Measurements from ENCODE around the gene PPP6R3. TPM values are rescaled to one million over a fixed set of nuclear protein-coding genes. Genes with fewer than 3 reads are reported as not detected.

The PPP6R3 gene
- total and polyA plus RNA-seq, 2 of the 8 experiments (the other 6 are each of a cell fraction or from before 2014, with no cell fraction given) = 44.6 to 150 TPM

GRCh38 chr11:68467201-68467834 lies 6.8 kb downstream of the PPP6R3 start:
- Histone ChIP-seq H4K91ac (replicated peaks; ENCODE audit: insufficient read length, low read length) (no peak overlapping the region), H3K79me1 (ENCODE audit: low read depth, low read length) (peaks cover 23% of the 10 kb centered on the region), H2AFZ (ENCODE audit: low read length) (no peak overlapping the region), H2BK5ac (ENCODE audit: low read depth, low read length) (no peak overlapping the region), H3K4me1 (replicated peaks in 1 of 4; ENCODE audit: control insufficient read depth in 3 of 4, insufficient read depth in 4 of 4, low read length in 3 of 4) (peaks cover 6 to 15% (median 7%) of the 10 kb centered on the region in 4 experiments), H3K9ac (replicated peaks in 1 of 4; ENCODE audit: extremely low read depth in 1 of 4, low read depth in 3 of 4, low read length in 3 of 4) (no peak overlapping the region), H3K14ac (ENCODE audit: insufficient read length) (no peak overlapping the region), H3K18ac (ENCODE audit: extremely low read depth, low read length) (no peak overlapping the region), H3K4me2 (ENCODE audit: insufficient read depth in 1 of 2, low read depth in 2 of 2, low read length in 2 of 2) (no peak overlapping the region), H4K8ac (ENCODE audit: extremely low read depth, insufficient read depth, low read length) (no peak overlapping the region), H2BK12ac (ENCODE audit: low read depth, low read length) (no peak overlapping the region), H4K5ac (ENCODE audit: insufficient read length, low read depth, low read length) (no peak overlapping the region), H2BK15ac (ENCODE audit: low read length) (no peak overlapping the region), H3K9me3 (ENCODE audit: insufficient read depth in 2 of 2, low read depth in 1 of 2, low read length in 1 of 2) (no peaks in the 10 kb centered on the region), H2BK120ac (replicated peaks; ENCODE audit: low read depth, low read length) (no peak overlapping the region), H3K36me3 (ENCODE audit: control insufficient read depth in 2 of 4, insufficient read depth in 4 of 4, low read length in 3 of 4) (peaks cover 0 to 2% (median 0%) of the 10 kb centered on the region in 4 experiments; a peak in 4 of 8 replicates), H3K56ac (replicated peaks; ENCODE audit: insufficient read length, low read depth, low read length) (no peak overlapping the region), H2AK5ac (ENCODE audit: low read depth, low read length) (no peak overlapping the region), H3K4ac (replicated peaks; ENCODE audit: insufficient read length, low read depth, low read length) (no peak overlapping the region), H3K4me3 (ENCODE audit: extremely low read depth in 1 of 4, insufficient read depth in 2 of 4, low read depth in 3 of 4, low read length in 4 of 4) (no peak overlapping the region), H3K27ac (ENCODE audit: low read depth, low read length) (no peak overlapping the region), H3K23ac (ENCODE audit: insufficient read length) (no peak overlapping the region), H4K20me1 (replicated peaks in 1 of 2; ENCODE audit: control insufficient read depth in 1 of 2, insufficient read depth in 2 of 2, low read length in 2 of 2) (peaks cover 57 to 64% of the 10 kb centered on the region in 2 experiments), H2BK20ac (ENCODE audit: low read length) (no peak overlapping the region), H3K23me2 (ENCODE audit: low read depth, low read length) (peaks cover 8% of the 10 kb centered on the region; the same call in 1 of the 2 replicates), H3K79me2 (ENCODE audit: control insufficient read depth in 1 of 2, insufficient read depth in 2 of 2, low read length in 2 of 2) (peaks cover 86 to 99% of the 10 kb centered on the region in 2 experiments), H3K27me3 (replicated peaks in 1 of 4; ENCODE audit: control insufficient read depth in 3 of 4, extremely low read depth in 1 of 4, insufficient read depth in 3 of 4, low read length in 3 of 4) (no peaks in the 10 kb centered on the region)
- ChIA-PET POLR2A (ENCODE audit: partially characterized antibody) (interaction anchor here (0.7 to 1.0 kb wide), 3 partner anchors 45 to 99 kb away, joined by 3 to 4 read pairs (median 3); no protein-coding TSS in a partner anchor), CTCF (ENCODE audit: partially characterized antibody) (interaction anchor here (0.7 kb wide), 1 partner anchor 42 kb away, joined by 4 read pairs; no protein-coding TSS in a partner anchor)
- WGBS, 2 experiments (ENCODE audit: extremely low coverage in 1 of 2, insufficient coverage in 1 of 2, insufficient read length in 1 of 2, insufficient replicate concordance in 2 of 2, low coverage in 1 of 2, low lambda C conversion rate in 2 of 2, missing lambda C conversion rate in 1 of 2) = 89% methylated on average over 8 of the region's 8 CpGs; no CpG with 5 or more reads in 1 of the 2 experiments
- FAIRE-seq (no peak), DNase-seq (ENCODE audit: low read depth in 1 of 2, low spot score in 2 of 2) (no peak)
- TF ChIP-seq POU5F1 (IDR thresholded peaks at IDR 0.05; ENCODE audit: low read depth, low read length) (no peak), POLR2A (IDR thresholded peaks at IDR 0.05; ENCODE audit: control extremely low read depth in 1 of 2, low read depth in 2 of 2, low read length in 2 of 2) (peak in 1 of 2 experiments; percentile 27; a peak in 1 of 3 replicates)
